H9 (cell line): ENCODE results near the gene SPHK2. TPM values are rescaled to one million over a fixed set of nuclear protein-coding genes. Genes with fewer than 3 reads are reported as not detected.
A peak's percentile ranks its signal among the peaks of the same experiment; 100 is the strongest.

Experiments used
- DNase-seq: peaks from one replicate; pipeline ENCODE4 v3.0.0-alpha.2; 2017
- H2AFZ ChIP-seq: one replicate; pipeline ENCODE4 v1.6.1; 2013; ENCODE audit warnings: mild to moderate bottlenecking, low read length, control low read depth, moderate library complexity
- H2AK5ac ChIP-seq: 2 replicates; pipeline ENCODE4 v1.6.1; 2013; ENCODE audit warnings: low read length, control low read depth, mixed read lengths; ENCODE audit not compliant: insufficient read length
- H2BK120ac ChIP-seq: one replicate; pipeline ENCODE4 v1.6.1; 2013; ENCODE audit warnings: low read depth, mild to moderate bottlenecking, low read length, control low read depth, inconsistent platforms; ENCODE audit not compliant: poor library complexity, severe bottlenecking
- H2BK12ac ChIP-seq: 2 replicates; pipeline ENCODE4 v1.6.1; 2013; ENCODE audit warnings: low read length, control low read depth, mixed read lengths, low read depth; ENCODE audit not compliant: insufficient read length
- H2BK15ac ChIP-seq: 2 replicates; pipeline ENCODE4 v1.6.1; 2013; ENCODE audit warnings: low read depth, low read length, control low read depth
- H2BK20ac ChIP-seq: one replicate; pipeline ENCODE4 v1.6.1; 2013; ENCODE audit warnings: low read depth, mild to moderate bottlenecking, low read length, control low read depth, inconsistent platforms; ENCODE audit not compliant: poor library complexity, severe bottlenecking
- H2BK5ac ChIP-seq: 2 replicates; pipeline ENCODE4 v1.6.1; 2013; ENCODE audit warnings: low read length, control low read depth, mixed read lengths; ENCODE audit not compliant: insufficient read length
- H3K14ac ChIP-seq: 2 replicates; pipeline ENCODE4 v1.6.1; 2013; ENCODE audit warnings: low read length, control low read depth; ENCODE audit not compliant: insufficient read depth
- H3K18ac ChIP-seq: 2 replicates; pipeline ENCODE4 v1.6.1; 2013; ENCODE audit warnings: low read depth, mild to moderate bottlenecking, mixed read lengths, low read length, control low read depth; ENCODE audit not compliant: insufficient read length
- H3K23ac ChIP-seq: 2 replicates; pipeline ENCODE4 v1.6.1; 2013; ENCODE audit warnings: low read length, control low read depth, mixed read lengths, low read depth; ENCODE audit not compliant: insufficient read length
- H3K23me2 ChIP-seq: 2 replicates; pipeline ENCODE4 v1.6.1; 2013; ENCODE audit warnings: low read depth, mild to moderate bottlenecking, mixed read lengths, low read length, control low read depth; ENCODE audit not compliant: insufficient read length, poor library complexity, severe bottlenecking
- H3K27ac ChIP-seq: 2 replicates; pipeline ENCODE4 v1.5.1; 2013; ENCODE audit warnings: low read length, control low read depth, mixed read lengths, low read depth; ENCODE audit not compliant: insufficient read length
- H3K27me3 ChIP-seq: 2 replicates; pipeline ENCODE4 v1.6.1; 2013; ENCODE audit warnings: low read length, control low read depth, inconsistent platforms; ENCODE audit not compliant: insufficient read depth
- H3K4ac ChIP-seq: 2 replicates; pipeline ENCODE4 v1.6.1; 2013; ENCODE audit warnings: low read depth, mild to moderate bottlenecking, control low read depth, inconsistent platforms, low read length, moderate library complexity
- H3K4me1 ChIP-seq: 2 replicates; pipeline ENCODE4 v1.6.1; 2013; ENCODE audit warnings: low read length, control low read depth, inconsistent platforms; ENCODE audit not compliant: insufficient read depth
- H3K4me2 ChIP-seq: 2 replicates; pipeline ENCODE4 v1.6.1; 2013; ENCODE audit warnings: low read length, control low read depth, mixed read lengths; ENCODE audit not compliant: insufficient read length, insufficient read depth
- H3K56ac ChIP-seq: 2 replicates; pipeline ENCODE4 v1.6.1; 2013; ENCODE audit warnings: low read depth, mild to moderate bottlenecking, mixed read lengths, low read length, control low read depth; ENCODE audit not compliant: insufficient read length
- H3K79me1 ChIP-seq: 2 replicates; pipeline ENCODE4 v1.6.1; 2013; ENCODE audit warnings: low read depth, mild to moderate bottlenecking, moderate library complexity, low read length, control low read depth, inconsistent platforms; ENCODE audit not compliant: insufficient read depth, poor library complexity, severe bottlenecking
- H3K79me2 ChIP-seq: 2 replicates; pipeline ENCODE4 v1.6.1; 2013; ENCODE audit warnings: low read length, control low read depth, inconsistent platforms; ENCODE audit not compliant: insufficient read depth
- H3K9ac ChIP-seq: 2 replicates; pipeline ENCODE4 v1.6.1; 2013; ENCODE audit warnings: low read length, control low read depth, mixed read lengths; ENCODE audit not compliant: insufficient read length; ENCODE audit errors: extremely low read depth
- H3K9me3 ChIP-seq: one replicate; pipeline ENCODE4 v1.6.1; 2013; ENCODE audit warnings: low read depth, low read length, inconsistent platforms; ENCODE audit not compliant: control insufficient read depth
- H3T11ph ChIP-seq: one replicate; pipeline ENCODE4 v1.6.1; 2013; ENCODE audit warnings: mild to moderate bottlenecking, low read length, control low read depth, inconsistent platforms
- H4K20me1 ChIP-seq: one replicate; pipeline ENCODE4 v1.6.1; 2013; ENCODE audit not compliant: control insufficient read depth, insufficient read length, insufficient read depth
- H4K5ac ChIP-seq: 2 replicates; pipeline ENCODE4 v1.6.1; 2013; ENCODE audit warnings: low read depth, mild to moderate bottlenecking, mixed read lengths, low read length, control low read depth; ENCODE audit not compliant: insufficient read length
- H4K8ac ChIP-seq: replicated peaks from 2 replicates; pipeline ENCODE4 v1.6.1; 2013; ENCODE audit warnings: low read length, control low read depth, mixed read lengths, low read depth; ENCODE audit not compliant: insufficient read length
- H4K91ac ChIP-seq: 2 replicates; pipeline ENCODE4 v1.6.1; 2013; ENCODE audit warnings: low read depth, mild to moderate bottlenecking, moderate library complexity, mixed read lengths, low read length, control low read depth; ENCODE audit not compliant: insufficient read length
- H3K27ac Mint-ChIP-seq, 3 experiments: 2 replicates in 2 of 3; 3 replicates in 1 of 3; pipeline ENCODE4 v1.8.0; 2020 to 2021; ENCODE audit warnings: mixed read lengths in 3 of 3, mild to moderate bottlenecking in 1 of 3, moderate library complexity in 1 of 3
- H3K27me3 Mint-ChIP-seq: 2 replicates; pipeline ENCODE4 v1.8.0; 2021; ENCODE audit warnings: low read depth, mild to moderate bottlenecking, moderate library complexity, mixed read lengths
- H3K36me3 Mint-ChIP-seq, 3 experiments: 2 replicates in 2 of 3; 3 replicates in 1 of 3; pipeline ENCODE4 v1.8.0; 2020 to 2021; ENCODE audit warnings: low read depth in 3 of 3, mixed read lengths in 3 of 3; ENCODE audit not compliant: insufficient read depth in 1 of 3
- H3K4me1 Mint-ChIP-seq, 2 experiments: 2 replicates each; pipeline ENCODE4 v1.8.0; 2020; ENCODE audit warnings: mixed read lengths in 2 of 2
- H3K4me3 Mint-ChIP-seq, 2 experiments: 2 replicates in 1 of 2; 3 replicates in 1 of 2; pipeline ENCODE4 v1.8.0; 2020 to 2021; ENCODE audit warnings: mild to moderate bottlenecking in 2 of 2, mixed read lengths in 2 of 2, moderate library complexity in 1 of 2
- H3K9me3 Mint-ChIP-seq, 2 experiments: 2 replicates in 1 of 2; 3 replicates in 1 of 2; pipeline ENCODE4 v1.8.0; 2020; ENCODE audit warnings: mild to moderate bottlenecking in 2 of 2, mixed read lengths in 2 of 2, moderate library complexity in 1 of 2
- CTCF ChIP-seq: fragments of 200-600 bp; sonication (generic); conservative IDR thresholded peaks from 3 replicates; pipeline ENCODE4 v1.8.0; 2021; ENCODE audit warnings: antibody characterized with exemption, mild to moderate bottlenecking
- WGBS: extraction: QIAGEN DNeasy Blood & Tissue Kit; methylation state at CpG from one replicate; pipeline ENCODE4 v1.1.7; 2013; ENCODE audit warnings: missing lambda C conversion rate, low lambda C conversion rate, mixed read lengths; ENCODE audit not compliant: insufficient read length; ENCODE audit errors: extremely low coverage; 5-methylcytosine and 5-hydroxymethylcytosine counted together
- total RNA-seq: library from RNA; stranded (reverse); gene quantifications from 2 replicates; pipeline ENCODE4 v1.2.1, GENCODE V29; 2021

Gene SPHK2
- total RNA-seq, 1 experiment from 2014 or later: 57.2 TPM

- peak overlapping the region; percentile 42 to 66 for H3K4me3 Mint-ChIP-seq
- no peak for DNase-seq
- Histone ChIP-seq H3K23me2 (peaks cover 10% of the 10 kb centered on the region), H3K56ac (no peak overlapping the region), H2BK5ac (no peak overlapping the region), H3T11ph (no peak overlapping the region), H2BK15ac (no peak overlapping the region), H3K23ac (no peak overlapping the region), H4K91ac (no peak overlapping the region), H3K27ac (peak overlapping the region; percentile 47), H3K18ac (no peak overlapping the region), H3K9me3 (no peaks in the 10 kb centered on the region), H2AFZ (no peak overlapping the region), H3K27me3 (no peaks in the 10 kb centered on the region), H3K14ac (no peak overlapping the region; the same call in 1 of the 2 replicates), H3K4me1 (peaks cover 3% of the 10 kb centered on the region; the same call in 1 of the 2 replicates), H3K79me1 (peaks cover 4% of the 10 kb centered on the region), H2BK12ac (no peak overlapping the region), H4K20me1 (no peaks in the 10 kb centered on the region), H3K79me2 (peaks cover 18% of the 10 kb centered on the region), H2BK20ac (no peak overlapping the region), H4K8ac (no peak overlapping the region), H2AK5ac (no peak overlapping the region), H3K4me2 (peak overlapping the region; percentile 21), H3K4ac (no peak overlapping the region), H4K5ac (no peak overlapping the region), H2BK120ac (no peak overlapping the region), H3K9ac (no peak overlapping the region)
- H3K36me3 Mint-ChIP-seq: peaks cover 36 to 58% (median 53%) of the 10 kb centered on the region in 3 experiments
- no CpG with 5 or more reads among the region's 19 CpGs for WGBS
- peak overlapping the region; percentile 89 to 96 (median 89) for H3K27ac Mint-ChIP-seq
- H3K4me1 Mint-ChIP-seq: peaks cover 40 to 54% of the 10 kb centered on the region in 2 experiments
- no peaks in the 10 kb centered on the region; a peak in 2 of 5 replicates for H3K9me3 Mint-ChIP-seq
- no peaks in the 10 kb centered on the region; the same call in 1 of the 2 replicates for H3K27me3 Mint-ChIP-seq
- TF ChIP-seq CTCF: no peak
These were observed 3.9 kb upstream of the SPHK2 start for GRCh38 chr19:48615231-48616040.
